NCI-H2081 treated with DMSO at 0.1 percent for 48 hours (cell line): ENCODE data around the gene DCLK3.

Experiments
- DNase-seq: peaks from one replicate; lab custom pipeline; 2025; lab: John Stamatoyannopoulos, UW

The DCLK3 gene

DNA sequence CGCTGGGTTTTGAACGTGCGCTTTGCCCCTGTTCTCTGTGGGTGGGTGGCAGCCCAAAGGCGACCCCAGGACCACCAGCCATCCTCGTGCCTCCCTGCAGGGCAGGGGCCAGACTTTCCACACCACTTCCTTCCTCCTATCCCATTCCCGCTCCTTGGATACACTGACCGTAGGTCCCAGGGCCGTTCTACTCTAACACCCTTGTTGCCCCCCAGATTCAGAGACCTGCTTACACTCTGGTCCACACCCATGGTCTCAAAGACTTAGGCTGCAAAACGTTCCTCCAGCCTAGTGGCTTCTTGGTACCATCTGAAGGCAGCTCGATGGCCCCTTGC lies 318 bp upstream of the DCLK3 start:
- DNase-seq: no peak

DNA sequence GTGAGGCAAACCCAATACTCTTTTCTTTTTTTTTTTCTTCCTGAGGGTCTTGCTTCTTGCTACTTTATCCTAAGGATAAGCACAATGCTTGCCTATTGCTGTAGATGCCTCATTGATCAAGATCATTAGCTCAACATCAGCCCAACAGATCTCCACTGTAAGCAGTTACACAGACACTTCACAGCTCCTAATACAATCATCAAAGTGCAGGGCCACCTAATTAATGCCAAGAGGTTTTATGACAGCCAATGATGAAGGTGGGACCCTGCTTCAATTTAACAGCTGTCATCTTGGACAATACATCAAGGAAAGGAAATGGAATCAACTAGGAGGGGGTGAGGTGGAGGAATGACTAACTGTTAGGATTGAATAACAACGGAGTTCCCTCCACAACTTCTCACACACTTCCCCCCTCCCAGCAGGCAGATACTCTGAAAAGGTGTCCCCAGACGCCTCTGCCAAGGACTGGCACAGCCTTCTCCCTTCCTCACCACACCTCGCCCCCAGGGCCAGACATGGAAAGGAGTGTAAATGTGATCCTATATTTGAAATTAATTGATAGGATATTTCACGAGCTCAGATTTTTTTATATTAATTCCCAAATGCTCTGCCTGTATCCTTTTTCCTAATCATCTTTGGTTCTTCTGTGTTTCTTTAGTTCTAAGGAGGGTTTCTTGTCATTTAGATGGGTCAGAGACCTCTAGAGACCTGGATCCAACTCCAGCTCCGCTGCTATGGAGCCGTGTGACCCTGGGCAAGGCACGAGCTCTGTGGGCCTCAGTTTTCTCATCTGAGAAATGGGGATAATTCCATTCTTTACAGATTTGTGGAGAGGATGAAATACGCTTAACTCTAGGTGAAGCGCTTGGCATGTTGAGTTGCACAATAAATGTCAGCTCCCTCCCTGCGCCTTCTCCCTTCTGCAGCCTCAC lies 1.2 kb downstream of the DCLK3 start:
- no peak for DNase-seq

DNA sequence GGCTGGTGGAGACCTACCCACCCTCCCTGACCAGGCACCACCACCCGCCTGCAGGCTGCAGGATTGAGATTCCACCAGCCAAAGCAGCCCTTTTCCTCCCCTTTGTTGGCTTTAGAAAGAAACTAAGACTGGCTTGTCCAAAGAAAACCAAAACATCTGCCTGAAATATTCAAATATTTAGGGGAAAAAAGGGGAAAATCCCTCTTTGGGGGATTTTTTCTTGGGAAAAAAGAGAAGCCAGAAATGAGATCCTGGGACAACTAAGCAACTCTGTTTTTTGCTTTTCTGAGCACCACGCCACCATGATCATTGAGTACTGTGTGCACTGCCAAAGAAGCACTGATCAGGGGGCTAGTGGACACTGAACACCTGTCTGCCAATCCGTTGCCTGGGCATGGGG lies 2.6 kb downstream of the DCLK3 start:
- no peak for DNase-seq

DNA sequence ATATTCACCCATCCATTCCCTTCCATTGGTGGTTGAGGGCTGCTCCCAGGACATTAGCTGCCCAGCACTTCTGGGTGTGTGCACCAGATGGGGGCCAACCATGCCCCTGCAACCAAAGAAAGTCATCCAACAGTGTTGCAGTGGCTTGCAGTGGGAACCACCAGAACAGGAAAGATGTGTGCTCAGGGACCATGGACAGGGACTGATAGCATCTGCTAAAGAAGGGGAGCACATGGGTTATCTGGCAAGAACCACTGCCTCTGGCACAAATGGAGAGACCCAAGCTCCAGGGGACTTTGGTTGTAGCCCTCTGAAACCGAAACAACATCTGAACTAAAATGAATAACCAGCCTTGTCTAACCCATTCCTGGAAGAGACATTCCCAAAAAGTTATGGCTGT lies 8.1 kb downstream of the DCLK3 start:
- DNase-seq: no peak

DNA sequence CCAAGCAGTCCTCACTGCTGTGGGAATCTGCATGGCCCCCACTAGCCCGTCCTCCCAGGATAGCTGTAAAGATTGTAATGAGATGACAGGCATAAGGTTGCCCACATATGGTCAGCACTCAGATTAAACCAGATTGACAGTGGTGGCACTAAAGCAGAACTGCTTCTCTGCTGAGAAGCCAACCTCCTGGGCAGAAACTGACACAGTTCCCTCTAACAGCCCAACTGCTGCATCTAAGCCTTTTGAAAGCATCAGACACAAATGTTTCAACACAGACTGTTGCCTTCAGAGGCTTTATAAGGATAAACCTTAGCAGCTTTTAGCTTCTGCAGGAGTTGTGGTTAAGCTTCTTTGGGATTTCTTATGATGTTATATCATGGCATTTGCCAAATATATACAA lies 13.0 kb downstream of the DCLK3 start:
- no peak for DNase-seq

DNA sequence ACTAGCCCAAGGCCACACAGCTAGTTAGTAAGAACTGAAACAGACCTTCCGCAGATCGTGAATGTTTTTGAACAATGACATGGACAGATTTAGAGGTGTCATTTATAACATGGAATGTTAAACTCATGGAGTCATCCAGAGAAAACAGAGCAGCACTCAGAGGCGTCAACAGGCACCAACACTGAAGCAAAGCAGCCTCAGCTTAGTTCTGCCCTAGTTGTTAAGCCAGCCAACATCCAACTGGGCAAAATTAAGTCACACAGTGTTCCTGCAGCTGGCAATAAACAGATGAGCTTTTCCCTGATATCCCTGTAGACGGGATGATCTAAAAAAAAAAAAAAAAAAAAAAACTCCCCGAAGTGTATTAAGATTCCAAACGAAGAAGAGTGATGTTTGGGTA lies 13.6 kb downstream of the DCLK3 start:
- DNase-seq: no peak

DNA sequence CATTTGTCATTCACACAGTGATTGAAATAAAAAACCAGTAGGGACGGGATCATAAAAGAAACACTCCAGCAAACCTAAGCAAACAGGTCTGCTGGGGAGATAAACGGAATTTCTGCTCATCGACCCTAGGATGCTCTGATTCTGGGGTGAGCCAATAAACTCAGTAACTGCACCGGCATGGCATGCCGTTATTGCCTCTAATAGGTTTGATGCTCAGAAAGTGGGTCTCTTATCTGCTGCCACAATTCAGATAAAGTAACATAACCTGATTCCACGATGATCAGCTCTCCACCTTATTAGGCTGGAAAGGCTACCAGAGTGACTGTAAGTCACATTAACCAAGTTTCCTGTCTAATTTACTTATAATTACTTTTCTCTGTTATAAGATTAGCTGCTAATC lies 19.6 kb downstream of the DCLK3 start:
- DNase-seq: no peak

DNA sequence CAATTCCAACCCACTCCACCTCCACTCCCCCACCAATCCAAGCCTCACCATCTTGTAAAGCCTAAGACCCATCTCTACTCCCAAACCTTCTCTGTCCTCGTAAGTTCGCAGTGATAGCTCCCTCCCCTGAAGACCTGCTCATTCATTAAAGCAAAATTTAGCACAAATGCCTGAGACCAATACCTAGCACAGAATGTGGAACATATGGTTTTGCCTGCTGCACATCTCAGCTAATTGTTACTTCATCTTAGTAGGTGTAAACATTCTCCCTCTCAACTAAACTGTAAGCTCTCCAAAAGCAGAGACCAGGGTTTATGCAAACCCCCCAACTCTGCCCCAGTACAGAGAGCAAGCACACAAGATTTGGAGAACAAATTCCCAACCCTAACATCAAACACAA lies 20.5 kb downstream of the DCLK3 start:
- DNase-seq: no peak

DNA sequence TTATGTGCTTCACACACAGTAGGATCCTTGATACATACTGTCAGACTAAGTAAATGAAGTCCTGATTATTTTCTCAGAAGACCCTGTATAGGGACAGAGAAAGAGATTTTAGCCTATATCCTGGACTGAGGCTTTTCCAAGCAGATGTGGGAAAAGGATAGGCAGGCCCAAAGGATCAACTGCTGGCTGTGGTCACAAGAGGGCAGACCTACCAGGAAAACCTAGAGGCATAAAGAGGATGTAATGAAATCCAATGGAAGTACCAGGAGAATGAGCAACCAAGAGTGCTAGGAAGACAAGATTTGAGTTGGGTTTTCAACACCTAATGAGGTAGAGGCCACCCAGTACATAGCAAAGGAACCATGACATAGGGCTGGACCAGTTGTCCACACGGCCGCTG lies 23.1 kb downstream of the DCLK3 start:
- DNase-seq: no peak

DNA sequence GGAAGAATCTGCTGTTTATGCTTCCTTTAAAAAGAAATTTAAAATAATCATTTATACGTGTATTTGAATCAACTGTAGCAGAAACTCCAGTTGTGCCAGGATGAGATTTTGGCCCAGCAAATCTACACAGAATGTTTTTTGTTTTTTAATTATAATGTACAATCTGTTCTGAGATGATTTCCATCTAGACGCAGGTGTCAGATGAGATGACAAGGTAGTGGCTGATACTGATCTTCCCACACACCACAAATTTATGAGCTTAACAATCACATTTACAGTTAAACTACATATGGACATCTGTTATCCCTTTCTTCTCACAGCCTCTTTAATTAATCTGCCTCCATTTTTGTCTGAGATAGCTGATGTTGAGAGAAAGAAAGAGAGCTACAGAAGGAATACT lies 23.6 kb downstream of the DCLK3 start:
- no peak for DNase-seq

DNA sequence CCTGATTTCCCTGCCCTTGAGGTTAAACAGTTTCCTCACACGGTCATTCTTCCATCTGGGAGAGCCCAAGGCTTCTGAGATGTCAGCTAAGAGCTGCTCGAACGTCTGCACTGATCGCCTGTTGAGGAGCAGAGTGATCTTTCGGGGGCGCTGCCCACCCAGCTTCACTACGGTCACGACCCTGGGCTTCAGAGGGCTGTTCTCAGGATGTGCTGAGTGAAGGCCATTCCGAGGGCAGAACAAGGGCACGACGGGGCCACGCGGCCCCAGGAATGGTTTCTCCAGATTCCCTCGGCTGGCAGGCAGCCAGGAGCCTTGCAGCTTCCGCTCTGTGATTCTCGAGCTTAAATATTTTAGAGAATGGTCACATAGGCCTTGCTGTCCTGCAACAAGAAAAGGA lies 25.7 kb downstream of the DCLK3 start:
- no peak for DNase-seq

DNA sequence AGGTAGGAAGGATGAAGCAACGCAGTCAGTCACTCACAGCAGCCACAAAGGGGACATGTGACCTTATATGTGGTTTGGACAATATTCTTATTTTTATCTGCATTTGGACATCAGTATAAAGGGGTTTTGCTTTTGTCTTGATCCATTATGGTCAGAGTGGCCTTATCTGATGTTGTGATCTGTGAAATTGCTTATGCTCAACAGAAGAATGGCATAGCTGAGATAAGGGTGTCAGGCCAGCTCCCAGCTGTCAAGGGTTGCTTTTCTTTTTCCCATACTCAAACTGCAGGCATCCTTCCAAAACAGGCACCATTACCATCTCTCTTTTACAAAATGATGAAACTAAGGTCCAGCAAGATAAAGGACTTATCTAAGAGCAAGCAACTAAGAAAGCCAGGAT lies 28.1 kb downstream of the DCLK3 start:
- DNase-seq: no peak

DNA sequence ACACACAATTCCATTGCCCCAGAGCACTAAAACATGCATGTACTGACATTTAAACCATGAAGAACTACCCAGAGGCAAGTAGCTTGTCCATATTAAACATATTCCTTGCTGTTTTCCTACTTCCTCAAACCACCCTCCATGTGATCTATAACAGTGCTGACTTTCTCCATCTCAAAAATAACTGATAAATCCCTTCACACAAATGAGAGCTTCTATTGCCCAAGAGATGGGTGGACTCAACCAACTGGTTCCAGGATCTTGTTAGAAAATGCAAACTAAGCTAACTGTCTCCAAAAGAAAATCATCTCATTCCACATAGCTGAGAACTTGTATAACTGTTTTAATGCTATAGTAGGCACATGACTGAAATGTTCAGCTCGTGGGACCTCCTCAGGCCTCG lies 29.6 kb downstream of the DCLK3 start:
- DNase-seq: no peak

DNA sequence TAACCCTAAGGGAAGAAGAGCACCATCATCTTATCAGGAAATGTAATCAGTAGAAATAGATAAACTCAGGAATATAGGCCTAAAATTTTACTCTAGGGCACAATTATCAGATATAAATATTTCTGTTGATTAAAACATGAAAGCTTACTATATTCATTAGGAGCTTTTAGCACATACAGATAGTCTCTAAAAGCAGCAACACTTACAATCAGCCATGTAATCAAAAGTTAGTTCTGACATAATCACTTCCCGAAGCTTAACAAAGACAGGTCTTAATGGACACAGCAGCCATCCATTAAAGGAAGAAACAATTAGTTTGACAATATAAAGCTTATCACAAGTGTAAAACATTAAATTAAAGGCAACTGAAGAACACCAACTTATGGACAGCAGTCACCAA lies 30.6 kb downstream of the DCLK3 start:
- no peak for DNase-seq

DNA sequence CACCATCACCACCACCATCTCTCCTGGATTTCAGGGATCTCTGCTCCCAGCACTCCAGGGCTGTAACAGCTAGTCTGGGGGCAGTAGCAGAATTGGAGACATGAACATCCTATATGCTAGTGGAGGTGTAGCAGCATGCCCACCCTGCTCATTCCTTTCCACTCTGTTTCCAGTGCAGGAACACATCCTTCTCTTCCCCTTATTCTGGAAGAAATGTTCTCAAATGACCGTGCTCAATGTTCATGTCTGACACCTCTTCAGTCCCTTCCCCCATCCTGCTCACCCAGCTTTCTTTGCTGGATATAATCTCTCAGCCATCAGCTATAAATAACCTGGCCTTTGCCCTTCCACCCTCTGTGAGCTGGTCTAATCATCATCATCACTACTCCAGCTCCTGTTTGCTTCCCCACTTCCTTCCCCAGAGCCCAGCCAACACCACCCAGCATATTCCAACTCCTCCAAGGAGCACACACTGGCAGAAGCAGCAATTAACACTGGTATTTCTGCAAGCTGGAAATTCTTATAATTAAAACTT lies 31.1 kb downstream of the DCLK3 start:
- DNase-seq: no peak

DNA sequence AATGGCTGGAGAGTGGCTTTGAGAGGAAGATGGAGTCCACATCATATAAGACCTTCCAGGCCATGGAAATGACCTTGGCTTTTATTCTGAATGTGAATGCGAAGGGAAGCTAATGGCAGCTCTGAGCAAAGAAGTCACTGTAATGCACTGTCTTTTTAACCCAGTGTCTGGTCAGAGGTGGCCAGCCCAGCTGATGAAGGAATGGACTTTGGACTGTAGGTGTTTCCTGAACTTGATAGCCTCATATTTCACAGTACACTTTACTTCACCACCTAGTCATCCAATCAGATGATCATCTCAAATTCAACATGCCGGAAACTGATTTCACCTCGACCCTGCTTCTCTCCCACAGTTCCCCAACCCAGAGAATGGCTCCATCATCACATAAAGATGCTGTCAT lies 33.4 kb downstream of the DCLK3 start:
- DNase-seq: no peak

DNA sequence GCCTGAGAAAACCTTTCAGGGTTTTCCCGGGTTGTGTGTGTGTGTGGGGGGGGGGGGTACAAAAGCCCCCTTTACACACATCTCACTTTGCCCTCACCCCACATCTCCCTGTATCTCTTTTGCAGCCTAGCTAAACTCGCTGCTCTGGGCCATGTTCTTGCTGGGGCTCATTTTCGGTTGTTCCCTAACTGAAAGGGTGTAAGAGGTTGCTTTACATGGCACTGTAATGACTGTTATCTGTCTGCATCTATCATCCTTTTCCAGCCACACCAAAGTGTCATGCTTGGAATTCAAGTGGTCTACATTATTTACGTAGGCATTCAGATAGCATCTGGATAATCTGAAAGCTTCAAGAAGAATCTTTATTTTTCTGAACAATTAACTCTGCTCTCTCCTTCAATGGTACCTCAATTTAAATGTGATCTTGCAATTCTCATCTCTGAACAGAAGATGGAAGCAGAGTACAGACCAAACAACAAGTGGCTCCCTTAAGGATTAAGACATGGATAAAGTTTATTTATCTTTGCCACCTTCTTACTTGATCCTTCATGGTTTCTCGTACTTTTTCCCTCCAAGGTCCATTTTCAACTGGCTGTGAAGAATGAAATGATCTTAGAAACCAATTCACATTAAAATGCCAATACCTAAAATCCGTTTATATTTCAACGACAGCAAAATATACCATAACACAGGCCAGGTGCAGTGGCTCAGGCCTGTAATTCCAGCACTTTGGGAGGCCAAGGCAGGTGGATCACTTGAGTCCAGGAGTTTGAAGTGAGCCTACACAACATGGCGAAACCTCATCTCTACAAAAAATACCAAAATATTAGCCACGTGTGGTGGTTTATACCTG lies 34.9 kb downstream of the DCLK3 start:
- DNase-seq: no peak

DNA sequence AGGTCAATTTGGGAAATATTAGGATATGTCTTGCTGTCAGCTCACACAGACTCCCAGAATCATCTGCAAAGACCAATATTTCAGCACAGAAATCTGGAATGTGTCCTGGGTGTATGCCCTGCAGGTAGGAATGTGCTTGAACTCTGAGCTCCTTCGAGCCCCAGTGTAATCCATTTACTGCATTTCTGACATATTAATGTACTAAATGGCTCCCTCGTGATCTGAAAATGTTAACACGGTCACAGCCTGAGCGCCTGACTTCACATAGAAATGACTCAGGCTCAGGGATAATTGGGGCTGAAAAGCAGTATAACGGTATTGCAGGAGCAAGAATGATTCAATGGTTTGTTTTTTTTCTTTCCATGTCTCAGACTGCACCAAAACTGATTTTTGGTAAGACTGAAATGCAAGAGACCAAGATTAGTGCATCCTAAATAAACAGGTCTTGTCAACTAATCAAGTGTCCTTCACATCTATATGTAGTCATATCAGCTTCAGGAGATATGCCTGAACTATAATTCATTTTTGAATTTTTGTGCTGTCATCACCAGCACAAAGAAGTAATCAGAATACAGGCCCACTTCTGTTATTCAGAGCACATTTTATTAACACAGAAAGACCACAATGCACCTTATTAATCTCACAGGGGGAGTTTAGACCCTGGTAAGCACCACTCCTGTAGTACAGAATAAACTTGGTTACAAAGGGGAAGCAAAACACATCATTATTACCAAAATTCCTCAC lies 49.8 kb downstream of the DCLK3 start:
- no peak for DNase-seq

DNA sequence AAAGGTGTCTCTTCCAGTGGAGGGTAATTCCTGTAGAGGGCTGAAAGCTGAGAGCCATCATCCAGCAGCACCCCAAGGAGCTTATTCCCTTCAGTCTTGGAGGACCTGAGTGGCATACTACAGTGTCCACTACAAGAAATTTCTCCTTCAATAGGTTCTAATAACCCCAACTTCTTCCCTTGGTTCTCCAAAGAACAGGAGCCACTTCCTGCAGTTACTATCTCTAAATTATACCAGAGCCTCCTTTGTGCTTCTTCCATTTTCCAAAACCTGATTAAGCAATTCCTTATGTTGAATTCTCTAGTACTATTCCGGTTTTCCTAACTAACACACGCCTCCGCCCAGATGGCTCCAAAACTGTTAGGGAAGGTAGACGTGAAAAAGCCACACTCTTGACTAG lies 50.4 kb downstream of the DCLK3 start:
- DNase-seq: no peak

DNA sequence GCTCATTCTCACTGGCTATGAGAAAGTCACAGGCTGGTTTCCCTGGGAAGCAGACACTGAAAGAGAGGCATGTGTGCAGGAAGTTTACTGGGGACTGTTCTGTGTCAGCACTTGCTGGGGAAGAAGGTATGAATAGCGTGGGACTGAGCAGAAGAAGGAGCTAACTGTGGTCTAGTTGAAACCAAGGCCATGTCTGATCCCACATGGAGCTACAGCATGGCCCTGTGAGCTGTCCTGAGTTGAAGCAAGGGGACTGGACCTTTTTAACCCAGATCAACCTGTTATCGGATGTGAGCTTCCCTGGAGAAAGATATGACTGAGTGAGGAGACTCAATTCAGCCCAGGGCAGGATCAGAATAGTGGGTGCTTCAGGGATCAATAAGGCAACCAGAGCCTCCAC lies 53.7 kb downstream of the DCLK3 start:
- DNase-seq: no peak

DNA sequence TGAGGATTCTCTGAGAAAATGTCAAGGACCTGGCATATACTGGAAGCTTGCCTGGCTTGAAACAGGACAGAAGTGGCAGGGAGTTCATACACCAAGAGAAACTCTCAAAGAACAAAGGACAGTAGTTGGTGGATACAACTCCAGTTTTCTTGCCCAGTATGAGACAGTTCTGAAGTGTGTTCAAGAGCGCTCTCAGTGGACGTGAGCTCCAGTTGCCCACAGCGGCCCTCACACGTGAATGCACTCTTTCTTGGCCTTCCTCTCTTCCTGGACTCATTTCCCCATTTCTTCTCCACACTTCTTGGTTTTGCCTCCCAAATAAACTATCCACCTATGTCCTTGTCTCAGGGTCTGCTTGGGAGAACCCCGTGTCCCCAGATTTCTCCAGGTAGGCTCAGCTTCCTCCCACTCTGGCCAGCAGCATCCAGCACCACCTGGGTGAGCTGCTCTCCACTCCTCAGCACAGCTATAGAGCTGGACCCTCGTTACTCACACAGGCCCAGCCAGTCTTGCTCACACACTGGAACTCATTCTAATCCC lies 54.5 kb downstream of the DCLK3 start:
- no peak for DNase-seq

DNA sequence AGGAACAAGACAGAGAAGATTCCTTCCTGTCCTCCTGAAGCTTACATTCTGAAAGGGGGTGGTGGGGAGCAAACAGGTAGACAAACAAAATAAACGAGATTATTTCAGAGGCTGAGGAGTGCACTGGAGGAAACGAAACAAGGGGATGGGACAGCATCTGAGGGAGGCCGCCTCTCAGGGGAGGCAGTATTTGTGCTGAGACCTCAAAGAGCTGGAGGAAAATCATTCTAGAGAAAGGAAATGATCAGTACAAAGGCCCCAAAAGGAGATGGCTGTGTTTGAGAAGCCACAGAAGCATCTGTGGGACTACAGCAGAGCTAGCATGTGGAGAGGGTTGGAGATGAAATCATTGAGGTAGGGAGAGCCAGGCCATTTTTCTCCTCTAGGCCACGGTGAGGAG lies 55.1 kb downstream of the DCLK3 start:
- DNase-seq: no peak
